Right renal pelvis (tissue), 4 donors: ENCODE results near the gene PDPK1. TPM values are rescaled to one million over a fixed set of nuclear protein-coding genes. Genes with fewer than 3 reads are reported as not detected.
A peak's percentile ranks its signal among the peaks of the same experiment; 100 is the strongest.
"Not testable (repeated sequence)": the region's sequence is repeated elsewhere in the genome, so short reads cannot be mapped to it uniquely, and the experiment has no call there.

ENCODE experiments used
- DNase-seq, 4 donors: peaks; one replicate each; pipeline ENCODE4 v3.0.0-alpha.2; 2013; ENCODE audit warnings: low read depth in 4 of 4, low spot score in 3 of 4, missing footprints in 1 of 4
- polyA plus RNA-seq, 4 donors: library from polyadenylated mRNA; unstranded; fragments of 120-200 nt; gene quantifications; one replicate each; pipeline ENCODE4 v1.2.1, GENCODE V29; 2013; ENCODE audit not compliant: insufficient read length in 4 of 4

Gene PDPK1
- polyA plus RNA-seq, 4 donors = 45.7 to 57.3 (median 54.3) TPM

DNA sequence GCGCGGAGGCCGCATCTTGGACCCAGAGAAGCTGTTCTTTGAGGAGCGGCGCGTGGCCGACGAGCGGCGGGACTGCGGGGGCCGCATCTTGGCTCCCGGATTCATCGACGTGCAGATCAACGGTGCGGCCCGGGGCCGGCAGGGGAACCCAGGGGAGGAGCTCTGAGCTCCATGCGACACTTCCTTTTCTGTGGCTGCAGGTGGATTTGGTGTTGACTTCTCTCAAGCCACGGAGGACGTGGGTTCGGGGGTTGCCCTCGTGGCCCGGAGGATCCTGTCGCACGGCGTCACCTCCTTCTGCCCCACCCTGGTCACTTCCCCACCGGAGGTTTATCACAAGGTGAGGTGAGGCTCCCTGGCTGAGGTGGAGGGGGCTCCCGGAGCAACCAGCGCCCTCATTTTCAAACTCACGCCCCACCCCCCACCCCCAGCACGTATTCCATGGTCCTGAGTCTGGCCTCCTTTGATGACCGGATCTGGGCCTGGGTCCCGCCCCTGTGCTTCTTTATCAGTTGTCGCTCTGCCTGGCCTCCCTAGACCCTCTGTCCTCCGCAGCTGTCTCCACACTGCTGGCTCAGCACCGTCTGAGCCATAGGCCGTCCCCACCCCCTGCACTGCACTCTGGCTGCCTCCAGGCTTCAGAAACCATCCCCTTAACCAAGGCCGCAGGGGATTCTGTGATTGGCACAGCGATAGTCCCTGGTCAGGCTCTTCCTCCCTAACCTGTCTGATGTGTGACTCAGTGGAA is 16.9 kb upstream of the PDPK1 start:
- DNase-seq = no peak

DNA sequence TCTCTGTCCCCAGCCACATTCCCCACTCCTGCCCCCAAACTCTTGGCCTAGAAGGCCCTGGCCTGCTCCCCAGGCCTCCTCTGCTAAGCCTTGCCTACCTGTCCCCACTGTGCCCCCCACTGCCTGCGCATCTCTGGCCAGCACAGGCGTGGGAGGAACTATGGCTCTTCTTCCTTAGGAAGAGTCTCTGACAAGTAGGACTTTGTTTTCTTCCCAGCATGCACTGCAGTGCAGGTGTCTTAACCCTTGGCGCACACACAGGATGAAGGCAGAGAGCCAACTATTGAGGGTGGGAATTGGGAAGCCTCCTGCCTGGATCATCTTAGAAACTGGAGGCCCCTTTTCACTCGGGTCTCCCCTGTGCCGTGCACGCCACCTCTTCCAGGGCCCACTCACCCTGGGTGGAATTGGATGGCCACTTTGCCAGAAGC is 14.0 kb upstream of the PDPK1 start:
- DNase-seq = no peak

DNA sequence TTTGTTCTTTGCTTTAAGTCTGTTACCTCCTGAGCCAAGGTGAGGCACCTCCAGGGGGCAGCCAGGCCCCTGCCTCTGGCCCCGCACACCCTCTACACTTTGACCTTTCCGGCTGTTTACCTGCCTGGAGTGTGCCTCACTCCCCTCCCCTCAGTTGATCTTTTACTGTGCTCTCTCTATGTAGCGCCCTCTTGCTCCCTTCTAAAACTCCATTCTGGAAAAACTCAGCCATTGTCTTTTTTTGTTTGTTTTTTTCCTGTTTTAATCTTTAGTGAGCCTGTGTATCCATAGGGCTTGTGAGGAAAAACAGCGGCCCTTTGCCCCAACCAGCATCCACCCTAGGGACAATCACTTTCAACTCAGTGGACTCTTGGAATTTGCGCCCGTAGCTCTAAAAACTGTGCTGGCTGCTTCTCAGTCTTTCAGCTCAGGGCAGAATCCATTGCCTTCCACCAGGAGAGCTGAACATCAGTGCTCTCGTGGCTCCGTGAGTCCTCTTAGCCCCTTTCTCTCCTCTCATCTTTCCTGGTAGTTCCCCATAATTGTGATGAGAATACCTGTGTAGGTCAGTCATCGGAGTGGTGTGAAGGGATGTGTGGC is 13.4 kb upstream of the PDPK1 start:
- no peak for DNase-seq

DNA sequence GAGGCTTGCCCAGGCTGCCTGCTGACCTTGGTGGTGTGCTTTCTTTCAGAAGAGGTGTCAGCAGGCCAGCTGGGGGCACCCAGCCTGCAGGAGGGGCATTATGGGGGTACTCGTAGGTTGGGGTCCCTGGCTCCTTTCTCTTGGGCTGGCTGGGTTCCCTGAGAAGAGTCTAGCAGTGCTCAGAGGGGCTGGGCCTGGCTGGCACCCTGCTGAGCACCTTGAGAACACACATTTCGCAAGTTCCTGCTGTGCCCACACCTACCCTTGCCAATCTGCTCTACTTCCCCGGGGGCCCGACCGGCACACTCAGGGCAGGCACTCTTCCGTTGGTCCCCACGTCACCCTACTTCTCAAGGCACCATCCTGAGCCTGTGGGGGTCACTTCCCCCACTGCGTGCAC is 11.7 kb upstream of the PDPK1 start:
- DNase-seq = no peak

DNA sequence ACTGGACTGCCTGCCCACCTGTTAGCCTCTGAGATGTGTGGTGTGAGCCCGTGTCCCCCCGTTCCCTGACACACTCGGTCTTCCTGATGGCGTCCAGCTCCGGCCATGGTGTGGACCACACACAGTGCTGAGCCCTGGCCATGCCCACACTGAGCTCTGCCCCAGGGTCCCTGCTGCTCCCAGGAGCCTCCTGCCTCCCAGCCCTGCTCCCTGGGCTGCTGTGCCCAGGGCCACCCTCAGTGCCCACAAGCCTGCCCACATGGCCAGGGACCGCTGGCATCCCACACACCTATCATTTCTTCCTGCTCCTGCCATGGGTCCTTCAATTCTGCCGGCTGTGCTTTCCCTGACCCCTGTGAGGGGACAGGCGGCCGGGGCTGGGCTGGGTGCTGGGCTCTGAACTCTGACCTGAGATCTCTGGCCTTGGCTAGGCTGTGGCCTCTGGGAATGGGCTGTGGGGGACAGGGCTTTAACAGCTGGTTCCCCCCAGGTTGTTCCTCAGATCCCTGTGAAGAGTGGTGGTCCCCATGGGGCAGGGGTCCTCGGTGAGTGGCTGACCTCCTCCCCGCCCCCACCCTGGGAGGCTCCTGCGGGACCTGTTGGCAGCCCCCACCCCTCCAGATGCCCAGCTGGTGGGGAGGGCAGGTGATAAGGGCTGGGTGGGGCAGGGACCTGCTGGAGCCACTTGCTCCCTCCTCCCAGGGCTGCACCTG is 10.6 kb upstream of the PDPK1 start:
- DNase-seq = no peak

DNA sequence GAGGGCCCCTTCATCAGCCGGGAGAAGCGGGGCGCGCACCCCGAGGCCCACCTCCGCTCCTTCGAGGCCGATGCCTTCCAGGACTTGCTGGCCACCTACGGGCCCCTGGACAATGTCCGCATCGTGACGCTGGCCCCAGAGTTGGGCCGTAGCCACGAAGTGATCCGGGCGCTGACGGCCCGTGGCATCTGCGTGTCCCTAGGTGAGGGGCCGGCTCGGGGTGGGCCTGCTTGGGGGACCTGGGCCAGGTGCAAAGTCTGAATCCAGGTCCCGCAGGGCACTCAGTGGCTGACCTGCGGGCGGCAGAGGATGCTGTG is 10.1 kb upstream of the PDPK1 start:
- DNase-seq = no peak

DNA sequence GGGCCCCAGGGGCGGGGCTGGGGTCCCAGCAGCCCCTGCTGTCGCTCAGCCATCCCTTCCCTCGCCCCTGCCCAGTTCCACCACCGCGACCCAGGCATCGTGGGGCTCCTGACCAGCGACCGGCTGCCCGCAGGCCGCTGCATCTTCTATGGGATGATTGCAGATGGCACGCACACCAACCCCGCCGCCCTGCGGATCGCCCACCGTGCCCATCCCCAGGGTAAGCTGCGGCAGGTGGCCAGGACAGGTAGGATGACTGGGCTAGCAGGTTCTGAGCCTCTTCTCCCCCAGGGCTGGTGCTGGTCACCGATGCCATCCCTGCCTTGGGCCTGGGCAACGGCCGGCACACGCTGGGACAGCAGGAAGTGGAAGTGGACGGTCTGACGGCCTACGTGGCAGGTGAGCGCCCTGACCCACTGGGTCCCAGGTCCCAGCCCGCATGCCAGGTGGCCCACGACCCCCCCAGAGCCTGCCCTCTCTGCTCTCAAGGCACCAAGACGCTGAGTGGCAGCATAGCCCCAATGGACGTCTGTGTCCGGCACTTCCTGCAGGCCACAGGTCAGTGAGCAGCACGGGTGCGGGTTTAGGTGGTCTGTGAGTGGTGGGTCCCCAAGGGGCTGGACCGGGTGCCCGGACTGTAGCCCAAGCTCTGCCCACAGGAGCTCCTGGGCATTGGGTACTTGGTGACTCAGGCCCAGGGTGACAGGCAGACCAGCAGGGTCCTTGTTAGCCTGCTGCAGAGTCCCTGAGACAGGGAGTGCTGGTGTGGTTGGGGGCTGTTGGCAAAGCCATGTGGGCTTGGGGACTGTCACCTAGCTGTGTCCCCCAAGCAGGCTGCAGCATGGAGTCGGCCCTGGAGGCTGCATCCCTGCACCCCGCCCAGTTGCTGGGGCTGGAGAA is 9.4 kb upstream of the PDPK1 start:
- DNase-seq = no peak

DNA sequence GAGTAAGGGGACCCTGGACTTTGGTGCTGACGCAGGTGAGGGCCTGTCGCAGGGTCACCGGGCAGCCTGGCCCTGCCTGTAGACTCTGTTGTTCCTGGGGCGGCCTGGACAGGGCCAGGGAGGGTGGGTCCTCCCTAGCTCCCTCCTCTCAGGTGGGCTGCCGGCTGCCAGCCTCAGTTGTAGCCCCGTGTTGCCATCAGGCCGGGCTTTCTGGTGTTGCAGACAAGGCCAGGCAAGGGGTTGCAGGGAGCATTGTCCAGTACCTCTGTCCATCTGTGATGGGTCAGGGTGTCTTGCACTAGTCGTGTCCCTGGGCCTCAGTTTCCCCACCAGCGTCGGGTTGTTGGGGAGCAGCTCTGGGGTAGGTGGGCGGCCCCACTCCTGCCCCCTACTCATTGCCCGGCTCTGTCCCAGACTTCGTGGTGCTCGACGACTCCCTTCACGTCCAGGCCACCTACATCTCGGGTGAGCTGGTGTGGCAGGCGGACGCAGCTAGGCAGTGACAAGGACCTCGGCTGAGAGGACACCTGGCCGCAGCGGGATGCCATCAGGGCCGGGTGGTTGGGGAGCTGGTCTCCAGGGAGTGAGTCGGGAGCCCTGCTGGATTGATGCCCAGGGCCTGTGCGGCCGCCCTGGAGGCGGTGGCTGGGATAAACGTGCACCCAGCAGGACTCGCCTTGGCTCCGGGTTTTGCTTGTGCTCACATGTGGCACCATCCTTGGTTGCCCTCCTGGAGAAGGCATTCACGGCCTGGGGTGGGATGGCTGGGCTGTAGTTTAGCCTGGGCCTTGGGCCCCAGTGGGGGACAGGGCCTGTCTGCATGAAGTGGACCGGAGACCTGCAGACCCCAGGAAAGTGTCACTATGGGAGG is 8.5 kb upstream of the PDPK1 start:
- DNase-seq = no peak

DNA sequence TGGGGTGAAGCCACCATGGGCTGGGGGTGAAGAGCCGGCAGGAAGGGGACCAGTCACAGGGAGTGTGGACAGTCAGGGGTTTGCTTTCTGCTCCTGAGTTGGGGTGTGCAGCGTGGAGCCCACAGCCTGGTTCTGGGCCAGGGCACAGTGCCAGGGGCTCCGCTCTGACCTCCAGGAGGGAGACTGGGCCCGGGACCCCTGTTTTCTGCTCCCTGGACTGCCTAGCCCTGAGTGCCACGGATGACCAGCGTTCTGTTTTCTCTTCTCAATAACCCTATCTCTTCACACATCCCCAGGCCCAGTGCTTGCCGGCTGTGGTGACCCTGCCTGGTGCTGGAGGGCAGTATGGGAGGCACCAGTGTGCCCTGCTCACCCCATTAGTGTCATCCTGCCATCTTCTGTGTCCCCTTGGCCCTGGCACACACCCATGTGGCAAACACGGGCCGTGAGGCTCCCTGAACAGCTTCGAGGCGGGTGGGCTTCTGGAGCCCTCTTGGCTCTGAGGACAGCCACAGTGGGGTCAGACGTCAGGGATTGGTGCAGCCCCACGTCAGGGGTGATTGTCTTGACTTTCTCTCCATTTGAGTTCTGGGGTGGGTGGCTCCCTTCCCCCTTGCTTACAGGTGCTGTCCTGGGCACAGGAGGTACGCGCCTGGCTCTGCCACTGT is 7.7 kb upstream of the PDPK1 start:
- no peak for DNase-seq

DNA sequence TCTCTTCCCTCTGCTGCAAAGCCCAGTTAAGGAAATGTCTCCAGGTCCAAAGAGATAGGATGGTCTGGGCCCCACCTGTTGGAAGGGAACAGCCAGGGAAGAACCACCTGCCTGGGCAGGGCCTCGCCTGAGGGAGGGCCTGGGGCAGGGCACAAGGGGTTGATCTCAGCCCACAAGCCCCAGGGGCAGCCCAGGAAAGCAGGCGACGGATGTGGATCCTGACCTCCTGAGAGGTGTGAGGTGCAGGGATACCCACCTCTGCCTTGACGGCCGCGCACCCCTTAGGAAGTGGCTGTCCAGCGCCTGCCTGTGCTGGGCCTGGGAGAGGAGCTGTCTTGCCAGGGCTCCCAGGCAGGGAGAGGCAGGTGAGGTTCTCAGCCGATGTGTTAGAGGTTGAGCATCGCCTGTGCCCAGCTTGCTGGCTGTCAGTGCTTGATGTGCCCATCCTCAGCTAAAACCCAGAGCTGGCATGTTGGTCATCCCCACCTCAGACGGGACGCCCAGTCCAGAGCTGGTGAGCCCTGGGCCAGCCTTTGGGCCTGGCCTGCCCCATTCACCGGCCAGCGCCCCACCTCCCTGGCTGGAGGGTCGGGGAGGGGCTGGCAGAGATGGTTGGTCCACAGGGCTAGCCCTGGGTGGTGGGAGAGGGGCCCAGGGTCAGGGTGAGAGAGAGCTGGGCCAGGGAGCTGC is 7.0 kb upstream of the PDPK1 start:
- DNase-seq = no peak

DNA sequence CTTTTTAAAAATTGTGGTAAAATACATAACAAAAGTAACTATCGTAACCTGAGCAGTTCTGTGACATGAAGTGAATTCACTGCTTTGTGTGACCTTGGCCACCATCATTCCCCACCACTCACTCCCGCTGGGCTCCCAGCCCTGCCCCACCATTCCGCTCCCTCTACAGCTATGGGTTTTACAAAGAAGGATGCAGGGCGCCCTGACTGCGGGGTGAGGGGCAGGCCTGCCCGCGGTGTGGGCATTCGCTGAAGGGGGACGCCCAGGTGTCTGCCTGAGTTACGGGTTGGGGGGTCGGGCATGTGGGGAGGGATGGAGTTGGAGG is 6.5 kb upstream of the PDPK1 start, which contains the start of gene CEMP1:
Gene CEMP1 (minus strand): TSS at position 38 of the 325 bp plus-strand sequence. CDS start 335 bp downstream, outside the sequence.
- no peak for DNase-seq

DNA sequence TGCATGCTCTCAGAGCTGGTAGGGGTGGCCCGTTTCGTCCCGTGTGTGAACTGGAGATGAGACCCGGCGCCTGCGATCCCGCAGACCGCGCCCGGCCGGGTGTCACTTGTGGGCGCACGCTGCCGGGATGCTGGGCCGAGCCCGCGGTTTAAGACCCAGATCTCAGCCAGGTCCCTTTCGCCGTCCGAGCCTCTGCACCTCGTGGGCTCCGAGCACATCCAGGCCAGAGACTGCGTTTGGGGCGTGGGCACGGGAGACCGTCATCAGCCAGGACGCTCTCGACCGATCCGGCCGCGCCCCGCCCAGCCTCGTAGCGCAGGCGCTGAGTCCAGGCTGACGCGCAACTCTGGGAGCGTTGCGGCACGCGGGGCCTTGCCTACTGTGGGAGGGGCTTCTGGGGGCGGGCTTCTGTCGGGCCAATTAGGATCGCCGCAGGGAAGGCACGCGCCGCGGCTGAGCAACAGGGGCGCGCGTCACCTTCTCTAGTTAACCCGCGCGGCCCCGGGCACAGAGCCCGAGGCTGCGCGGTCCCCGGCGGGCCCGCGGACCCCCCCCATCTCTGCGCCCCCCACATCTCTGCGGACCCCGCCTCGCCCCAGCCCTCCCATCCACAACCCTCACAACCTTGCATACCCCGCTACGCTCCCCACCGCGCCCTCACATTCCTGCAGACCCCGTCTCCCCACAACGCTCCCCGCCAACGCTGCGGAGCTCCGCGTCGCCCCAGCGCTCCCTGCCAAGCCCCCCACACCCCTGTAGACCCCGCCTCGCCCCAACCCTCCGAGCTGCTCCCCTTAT is 5.9 kb upstream of the PDPK1 start:
- DNase-seq = peak; percentile 92 to 95 (median 94)

DNA sequence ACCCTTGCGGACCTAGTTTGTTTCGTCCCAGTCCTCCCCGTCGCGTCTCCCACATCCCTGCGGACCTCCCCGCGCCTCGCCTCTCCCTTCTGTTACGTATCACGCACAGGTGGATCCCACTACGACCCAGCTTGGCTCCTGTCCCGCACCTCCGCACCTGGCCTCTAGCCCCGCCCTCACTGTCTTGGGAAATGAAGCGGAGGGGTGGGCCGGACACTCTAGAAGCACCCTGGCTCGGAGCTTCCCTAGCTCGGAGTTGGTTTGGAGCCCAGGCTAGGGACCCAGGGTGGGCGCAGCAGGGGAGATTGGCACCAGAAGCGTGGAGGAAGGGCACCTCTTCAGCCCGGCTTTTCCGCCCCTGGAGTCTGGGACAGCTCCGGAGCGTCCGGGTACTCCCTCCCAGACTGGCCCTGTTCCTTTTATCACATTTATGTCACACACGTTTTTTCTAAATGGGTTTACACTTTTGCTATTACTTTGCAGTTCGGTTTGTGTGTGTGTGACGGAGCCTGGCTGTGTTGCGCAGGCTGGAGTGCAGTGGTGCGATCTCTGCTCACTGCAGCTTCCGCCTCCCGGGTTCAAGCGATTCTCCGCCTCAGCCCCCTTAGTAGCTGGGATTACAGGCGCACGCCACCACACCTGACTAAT is 5.2 kb upstream of the PDPK1 start:
- DNase-seq = peak in 2 of 4 donors; percentile 37 to 39

DNA sequence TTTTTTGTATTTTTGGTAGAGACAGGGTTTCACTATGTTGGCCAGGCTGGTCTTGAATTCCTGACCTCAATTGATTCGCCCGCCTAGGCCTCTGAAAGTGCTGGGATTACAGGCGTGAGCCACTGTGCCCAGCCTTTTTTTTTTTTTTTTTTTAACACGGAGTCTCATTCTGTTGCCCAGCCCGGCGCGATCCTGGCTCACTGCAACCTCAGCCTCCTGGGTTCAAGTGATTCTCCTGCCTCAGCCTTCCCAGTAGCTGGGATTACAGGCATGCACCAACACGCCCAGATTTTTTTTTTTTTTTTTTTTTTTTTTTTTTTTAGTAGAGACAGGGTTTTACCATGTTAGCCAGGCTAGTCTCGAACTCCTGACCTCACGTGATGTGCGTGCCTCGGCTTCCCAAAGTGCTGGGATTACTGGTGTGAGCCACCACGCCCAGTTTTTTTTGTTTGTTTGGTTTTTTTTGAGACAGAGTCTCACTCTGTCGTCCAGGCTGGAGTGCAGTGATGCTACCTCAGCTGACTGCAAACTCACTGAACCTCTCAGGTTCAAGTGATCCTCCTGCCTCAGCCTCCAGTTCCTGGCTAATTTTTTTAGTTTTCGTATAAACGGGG is 4.6 kb upstream of the PDPK1 start:
- not testable (repeated sequence) for DNase-seq

DNA sequence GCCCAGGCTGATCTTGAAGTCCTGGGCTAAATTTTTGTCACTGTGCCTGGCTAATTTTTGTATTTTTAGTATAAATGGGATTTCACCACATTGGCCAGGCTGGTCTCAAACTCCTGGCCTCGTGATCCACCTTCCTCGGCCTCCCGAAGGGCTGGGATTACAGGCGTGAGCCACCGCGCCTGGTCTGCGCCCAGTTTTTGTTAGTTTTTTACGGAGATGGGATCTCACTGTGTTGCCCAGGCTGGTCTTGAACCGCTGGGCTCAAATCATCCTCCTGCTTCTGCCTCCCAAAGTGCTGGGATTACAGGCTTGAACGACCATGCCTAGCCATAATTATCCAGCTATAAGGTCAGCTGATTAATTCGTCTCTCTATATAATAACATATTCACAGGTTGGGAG is 3.9 kb upstream of the PDPK1 start:
- no peak for DNase-seq

DNA sequence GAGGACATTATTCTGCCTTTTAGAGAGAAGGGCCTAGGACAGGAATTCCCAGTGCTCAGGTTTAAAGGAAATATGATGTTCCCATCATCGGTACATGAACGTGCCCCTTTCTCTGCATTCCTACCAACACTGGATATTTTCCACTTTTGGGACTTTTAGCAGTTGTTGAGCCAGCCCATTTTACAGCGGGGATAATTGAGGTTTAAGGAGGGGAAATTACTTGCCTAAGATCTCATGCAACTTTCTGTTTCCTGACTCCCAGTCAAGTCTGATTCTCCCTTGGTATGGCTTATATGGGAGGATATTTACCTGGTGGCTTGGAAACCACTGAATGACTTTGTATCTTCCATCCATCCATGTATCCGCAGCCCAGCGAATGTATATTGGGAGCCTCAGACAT is 3.5 kb upstream of the PDPK1 start:
- DNase-seq = not testable (repeated sequence)

DNA sequence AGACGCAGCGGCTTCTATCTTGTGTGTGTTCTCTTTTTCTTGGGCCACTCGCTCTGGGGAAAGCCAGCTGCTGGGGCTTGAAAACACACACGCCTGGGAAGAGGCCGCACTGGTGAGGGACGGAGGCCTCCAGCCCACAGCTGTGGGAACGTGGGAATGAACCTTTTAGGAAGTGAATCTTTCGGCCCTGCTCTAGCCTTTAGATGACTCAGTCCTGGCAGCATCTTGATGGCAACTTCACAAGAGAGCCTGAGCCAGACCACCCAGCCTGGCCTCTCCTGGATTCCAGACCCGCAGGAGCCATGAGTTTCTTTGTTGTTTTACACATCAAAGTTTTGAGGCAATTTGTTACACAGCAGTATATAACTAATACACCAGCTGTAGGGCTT is 2.2 kb upstream of the PDPK1 start:
- no peak for DNase-seq
